ENCODE results near the gene NBPF6. TPM values are rescaled to one million over a fixed set of nuclear protein-coding genes. Genes with fewer than 3 reads are reported as not detected.
"Not testable (repeated sequence)": the region's sequence is repeated elsewhere in the genome, so short reads cannot be mapped to it uniquely, and the experiment has no call there.

The NBPF6 gene
- polyA plus RNA-seq, 1 donor from 2014 or later, result not detected

DNA sequence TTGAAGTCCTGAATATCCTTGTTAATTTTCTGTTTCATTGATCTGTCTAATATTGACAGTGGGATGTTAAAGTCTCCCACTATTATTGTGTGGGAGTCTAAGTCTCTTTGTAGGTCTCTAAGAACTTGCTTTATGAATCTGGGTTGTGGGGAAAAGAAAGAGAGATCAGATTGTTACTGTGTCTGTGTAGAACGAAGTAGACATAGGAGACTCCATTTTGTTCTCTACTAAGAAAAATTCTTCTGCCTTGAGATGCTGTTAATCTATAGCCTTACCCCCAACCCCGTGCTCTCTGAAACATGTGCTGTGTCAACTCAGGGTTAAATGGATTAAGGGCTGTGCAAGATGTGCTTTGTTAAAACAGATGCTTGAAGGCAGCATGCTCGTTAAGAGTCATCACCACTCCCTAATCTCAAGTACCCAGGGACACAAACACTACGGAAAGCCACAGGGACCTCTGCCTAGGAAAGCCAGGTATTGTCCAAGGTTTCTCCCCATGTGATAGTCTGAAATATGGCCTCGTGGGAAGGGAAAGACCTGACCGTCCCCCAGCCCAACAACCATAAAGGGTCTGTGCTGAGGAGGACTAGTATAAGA, 67.3 kb downstream of the NBPF6 start:
- H3K27ac Mint-ChIP-seq, H3K9me3 Mint-ChIP-seq, H3K36me3 Mint-ChIP-seq, H3K4me3 Mint-ChIP-seq, H3K4me1 Mint-ChIP-seq, H3K27me3 Mint-ChIP-seq: not testable (repeated sequence)

Other genes starting within 250 kb of the NBPF6 start
- gene SLC25A24, start 250.0 kb upstream of the NBPF6 start, polyA plus RNA-seq, result 24.9 TPM
- gene NBPF4, start 206.3 kb upstream of the NBPF6 start, polyA plus RNA-seq, result 0.38 TPM
- gene EEIG2, start 109.8 kb downstream of the NBPF6 start, polyA plus RNA-seq, result 1.1 TPM
- 10.1 TPM for gene HENMT1, start 210.8 kb downstream of the NBPF6 start, polyA plus RNA-seq
- gene PRPF38B, start 242.0 kb downstream of the NBPF6 start, polyA plus RNA-seq, result 26.2 TPM

Data from IgD-negative memory B cell (primary cell).